Neutrophil (primary cell): Measurements from ENCODE around the gene SLC5A10.

Source experiments
- H3K27ac ChIP-seq: fragments of 200-600 bp; sonication (generic); 2 replicates; pipeline ENCODE4 v1.5.1; 2016; ENCODE audit warnings: mild to moderate bottlenecking, moderate library complexity
- H3K27me3 ChIP-seq: fragments of 200-600 bp; sonication (generic); 2 replicates; pipeline ENCODE4 v1.6.0; 2016; ENCODE audit warnings: mild to moderate bottlenecking
- H3K36me3 ChIP-seq: fragments of 200-600 bp; sonication (generic); 2 replicates; pipeline ENCODE4 v1.5.1; 2017
- H3K4me1 ChIP-seq, 2 experiments: fragments of 200-600 bp in 1 of 2; sonication (generic) in 1 of 2; 1 replicate in 1 of 2; 2 replicates in 1 of 2; pipeline versions ENCODE4 v1.5.1 to v1.6.1; 2013 to 2016; ENCODE audit warnings: low read depth in 1 of 2, low read length in 1 of 2, mild to moderate bottlenecking in 1 of 2, moderate library complexity in 1 of 2; ENCODE audit not compliant: control insufficient read depth in 1 of 2, insufficient read depth in 1 of 2
- H3K4me3 ChIP-seq, 2 experiments: fragments of 200-600 bp in 1 of 2; sonication (generic) in 1 of 2; 1 replicate in 1 of 2; 2 replicates in 1 of 2; pipeline ENCODE4 v1.5.1; 2013 to 2016; ENCODE audit warnings: low read depth in 1 of 2, low read length in 1 of 2, mild to moderate bottlenecking in 1 of 2, moderate library complexity in 1 of 2
- H3K9me3 ChIP-seq: fragments of 200-600 bp; sonication (generic); 2 replicates; pipeline ENCODE4 v1.5.1; 2016
- TF ChIP-seq, protein P1 (sequence below): fragments of 200-600 bp; sonication (generic); IDR thresholded peaks from 2 replicates; pipeline ENCODE4 v1.5.1; 2016; ENCODE audit warnings: antibody characterized with exemption

The SLC5A10 gene

DNA sequence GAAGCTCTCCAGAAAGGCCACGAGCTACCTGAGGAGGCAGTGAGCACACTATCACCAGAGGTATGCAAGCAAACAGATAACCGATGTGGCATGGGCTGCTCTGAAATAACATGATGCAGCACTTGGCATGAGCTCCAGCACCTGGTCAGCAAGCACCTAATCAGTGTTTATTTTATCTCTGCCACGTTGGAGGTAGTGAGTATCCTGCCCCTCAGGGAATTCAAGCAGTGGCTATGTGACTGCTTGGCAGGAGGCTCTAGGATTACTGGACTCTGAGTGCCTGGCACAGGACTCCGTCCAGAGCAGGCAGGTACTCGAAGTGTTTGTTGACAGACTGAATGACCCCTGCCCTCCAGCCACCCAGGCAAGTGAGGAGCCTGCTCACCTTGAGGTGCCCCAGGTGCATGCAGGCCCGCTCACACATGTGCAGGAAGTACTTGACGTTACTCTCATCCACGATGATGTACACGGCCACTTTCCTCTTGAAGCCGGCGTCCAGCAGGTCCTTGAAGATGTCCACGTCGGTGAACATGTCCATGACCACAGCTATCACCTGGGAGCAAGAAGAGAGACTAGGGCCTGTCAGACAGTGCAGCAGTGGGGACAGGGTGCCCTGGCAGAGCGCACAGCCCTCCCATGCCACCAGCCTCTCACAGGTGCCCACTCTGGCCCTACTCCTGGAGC lies 36.0 kb downstream of the SLC5A10 start:
- TF ChIP-seq, protein P1, sequence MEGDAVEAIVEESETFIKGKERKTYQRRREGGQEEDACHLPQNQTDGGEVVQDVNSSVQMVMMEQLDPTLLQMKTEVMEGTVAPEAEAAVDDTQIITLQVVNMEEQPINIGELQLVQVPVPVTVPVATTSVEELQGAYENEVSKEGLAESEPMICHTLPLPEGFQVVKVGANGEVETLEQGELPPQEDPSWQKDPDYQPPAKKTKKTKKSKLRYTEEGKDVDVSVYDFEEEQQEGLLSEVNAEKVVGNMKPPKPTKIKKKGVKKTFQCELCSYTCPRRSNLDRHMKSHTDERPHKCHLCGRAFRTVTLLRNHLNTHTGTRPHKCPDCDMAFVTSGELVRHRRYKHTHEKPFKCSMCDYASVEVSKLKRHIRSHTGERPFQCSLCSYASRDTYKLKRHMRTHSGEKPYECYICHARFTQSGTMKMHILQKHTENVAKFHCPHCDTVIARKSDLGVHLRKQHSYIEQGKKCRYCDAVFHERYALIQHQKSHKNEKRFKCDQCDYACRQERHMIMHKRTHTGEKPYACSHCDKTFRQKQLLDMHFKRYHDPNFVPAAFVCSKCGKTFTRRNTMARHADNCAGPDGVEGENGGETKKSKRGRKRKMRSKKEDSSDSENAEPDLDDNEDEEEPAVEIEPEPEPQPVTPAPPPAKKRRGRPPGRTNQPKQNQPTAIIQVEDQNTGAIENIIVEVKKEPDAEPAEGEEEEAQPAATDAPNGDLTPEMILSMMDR: no peak
- Histone ChIP-seq H3K36me3 (peaks cover 53% of the 10 kb centered on the region), H3K27me3 (peaks cover 9% of the 10 kb centered on the region), H3K9me3 (no peaks in the 10 kb centered on the region), H3K27ac (no peak overlapping the region), H3K4me3 (no peak overlapping the region), H3K4me1 (peaks cover 9% of the 10 kb centered on the region in 2 experiments)

DNA sequence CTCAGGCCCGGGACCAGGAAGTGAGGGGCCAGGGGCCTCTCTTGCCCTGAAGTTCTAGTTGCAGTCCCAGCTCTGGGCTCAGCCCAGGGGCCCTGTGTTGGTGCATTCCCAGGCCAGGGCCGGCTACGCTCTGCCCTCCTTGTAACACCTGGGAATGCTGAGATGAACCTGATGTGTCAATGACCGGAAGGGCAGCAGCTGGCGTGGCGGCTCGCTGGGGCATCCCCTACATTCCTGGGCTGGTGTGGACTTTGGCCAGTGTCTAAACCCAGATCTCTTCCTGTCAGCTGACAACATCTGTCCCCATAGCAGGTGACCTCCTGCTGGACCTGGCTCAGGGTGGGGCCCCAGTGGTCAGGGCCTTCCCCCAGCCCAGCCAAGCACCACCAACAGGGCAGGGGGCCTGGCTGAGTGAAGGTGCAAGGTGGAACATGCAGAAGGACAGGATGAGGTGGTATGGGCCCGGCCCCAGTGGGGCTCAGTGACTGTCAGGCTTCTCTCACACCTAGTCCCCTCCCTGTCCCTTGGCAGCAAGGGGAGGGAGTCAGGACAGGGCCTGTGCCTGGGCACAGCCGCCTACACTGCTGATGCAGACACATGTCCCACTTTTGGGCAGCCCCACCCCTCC lies 36.7 kb downstream of the SLC5A10 start:
- H3K4me3 ChIP-seq: no peak overlapping the region
- H3K27ac ChIP-seq: no peak overlapping the region
- peaks cover 51% of the 10 kb centered on the region for H3K36me3 ChIP-seq
- H3K27me3 ChIP-seq: peaks cover 9% of the 10 kb centered on the region
- peaks cover 9% of the 10 kb centered on the region in 2 experiments for H3K4me1 ChIP-seq
- TF ChIP-seq, protein P1: no peak
- H3K9me3 ChIP-seq: no peaks in the 10 kb centered on the region

DNA sequence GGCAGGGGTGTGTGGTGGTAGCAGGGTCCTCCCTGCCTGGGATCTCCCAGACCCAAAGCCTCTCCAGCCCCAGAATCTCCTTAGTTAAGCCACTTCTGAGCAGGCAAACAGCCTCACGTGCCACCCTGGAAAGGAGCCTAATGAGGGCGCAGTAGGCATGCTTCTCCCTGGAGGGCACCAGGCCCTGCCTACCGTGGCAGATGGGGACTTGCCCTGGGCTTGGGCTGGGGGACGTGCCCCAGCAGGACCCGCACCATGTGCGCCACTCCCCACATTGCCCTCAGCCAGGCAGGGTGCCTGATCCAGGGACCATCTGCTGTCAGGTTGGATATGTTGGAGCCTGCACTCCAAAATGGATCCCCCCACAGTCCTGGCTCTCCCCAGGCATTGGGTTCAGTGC lies 38.4 kb downstream of the SLC5A10 start:
- no peak overlapping the region for H3K4me3 ChIP-seq
- H3K27me3 ChIP-seq: peaks cover 9% of the 10 kb centered on the region
- H3K36me3 ChIP-seq: peaks cover 49% of the 10 kb centered on the region
- TF ChIP-seq, protein P1: no peak
- H3K9me3 ChIP-seq: no peaks in the 10 kb centered on the region
- no peak overlapping the region for H3K27ac ChIP-seq
- peaks cover 9% of the 10 kb centered on the region in 2 experiments for H3K4me1 ChIP-seq

DNA sequence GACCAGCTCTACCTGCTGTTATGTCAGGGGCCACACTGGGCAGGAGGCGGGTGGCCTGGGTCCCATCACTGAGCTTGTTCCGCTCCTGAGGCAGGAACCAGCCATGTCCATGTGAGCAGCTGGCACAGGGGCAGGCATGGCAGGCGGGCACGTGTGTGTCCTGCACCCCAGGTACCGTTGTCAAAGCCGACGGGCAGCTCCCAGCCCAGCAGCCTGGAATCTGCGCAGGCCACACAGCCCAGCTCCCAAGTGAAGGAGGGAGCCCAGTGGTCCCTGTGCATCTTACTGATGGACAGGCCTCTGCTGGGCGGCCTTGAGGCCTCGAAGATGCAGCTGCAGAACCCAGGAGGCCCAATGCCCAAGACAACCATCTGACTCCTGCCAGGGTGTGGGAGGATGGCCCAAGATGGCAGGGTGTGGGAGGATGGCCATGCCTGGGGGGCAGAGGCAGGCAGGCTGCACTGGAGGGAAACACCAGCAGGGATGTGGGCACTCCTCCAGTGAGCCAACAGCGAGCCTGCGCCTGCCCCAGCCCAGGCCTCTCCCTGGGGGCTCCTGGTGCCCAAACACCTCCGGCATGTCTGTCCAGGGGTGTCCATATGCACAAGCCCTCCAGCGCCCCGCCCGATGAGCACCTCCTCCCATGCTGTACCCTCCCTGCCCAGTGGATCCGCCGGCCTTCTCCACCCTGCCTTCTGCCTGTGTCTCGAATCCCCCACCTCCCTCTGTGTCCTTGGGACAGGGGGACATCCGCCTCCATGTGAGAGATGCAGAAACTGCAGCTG lies 39.8 kb downstream of the SLC5A10 start:
- no peak overlapping the region for H3K4me3 ChIP-seq
- H3K4me1 ChIP-seq: peaks cover 9% of the 10 kb centered on the region in 2 experiments
- no peak overlapping the region for H3K27ac ChIP-seq
- no peaks in the 10 kb centered on the region for H3K9me3 ChIP-seq
- H3K36me3 ChIP-seq: peaks cover 46% of the 10 kb centered on the region
- TF ChIP-seq, protein P1: no peak
- H3K27me3 ChIP-seq: peaks cover 9% of the 10 kb centered on the region

DNA sequence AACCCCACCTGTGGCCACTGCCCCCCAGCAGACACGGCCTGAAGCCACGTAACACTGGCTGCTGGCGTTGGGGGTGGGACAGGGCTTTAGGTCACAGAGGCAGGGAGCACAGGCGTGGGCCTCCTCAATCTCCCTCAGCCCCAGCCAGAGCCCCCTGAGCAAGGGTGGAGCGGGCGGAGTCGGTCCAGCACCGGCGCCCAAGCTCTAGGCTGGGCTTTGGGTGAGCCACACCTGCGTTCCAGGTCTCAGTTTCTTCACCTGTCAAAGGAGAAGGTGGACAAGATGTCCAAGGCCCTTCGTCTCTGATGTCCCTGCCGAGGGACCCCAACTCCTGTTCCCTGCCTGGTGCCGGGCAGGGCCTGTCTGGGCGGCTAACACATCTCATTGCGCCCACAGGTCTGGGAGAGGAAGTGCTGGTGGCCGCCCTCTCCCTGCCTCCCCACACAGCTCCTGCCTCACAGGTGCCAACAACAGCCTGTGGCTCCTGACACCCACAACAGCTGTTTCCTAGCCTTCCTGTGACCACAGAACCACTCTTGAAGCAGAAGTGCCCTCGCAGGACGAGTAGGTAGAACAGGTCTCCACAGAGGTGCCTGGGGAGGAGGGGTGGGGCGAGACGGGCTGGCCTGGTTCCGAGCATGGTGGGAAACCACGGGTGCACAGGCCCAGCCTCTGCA lies 40.6 kb downstream of the SLC5A10 start:
- TF ChIP-seq, protein P1: no peak
- Histone ChIP-seq H3K9me3 (no peaks in the 10 kb centered on the region), H3K27ac (no peak overlapping the region), H3K4me1 (peaks cover 9% of the 10 kb centered on the region in 2 experiments), H3K36me3 (peaks cover 38% of the 10 kb centered on the region), H3K27me3 (peaks cover 9% of the 10 kb centered on the region), H3K4me3 (no peak overlapping the region)
